Mesenchymal stem cell (in vitro differentiated cells and primary cell): Measurements from ENCODE around the gene SLC46A1. TPM values are rescaled to one million over a fixed set of nuclear protein-coding genes. Genes with fewer than 3 reads are reported as not detected.

Experiments
- DNase-seq: peaks from one replicate; pipeline ENCODE4 v3.0.0-alpha.2; 2013
- H2AFZ ChIP-seq: one replicate; pipeline ENCODE4 v1.6.1; 2013; ENCODE audit warnings: low read depth, mild to moderate bottlenecking, control low read depth, inconsistent platforms, low read length, moderate library complexity
- H2AK5ac ChIP-seq: 2 replicates; pipeline ENCODE4 v1.6.1; 2013; ENCODE audit warnings: low read length, moderate library complexity, mild to moderate bottlenecking, inconsistent platforms; ENCODE audit not compliant: severe bottlenecking
- H2BK120ac ChIP-seq: one replicate; pipeline ENCODE4 v1.6.1; 2013; ENCODE audit warnings: low read depth, mild to moderate bottlenecking, inconsistent platforms, low read length, moderate library complexity
- H2BK12ac ChIP-seq, 2 experiments: one replicate each; pipeline ENCODE4 v1.6.1; 2013; ENCODE audit warnings: inconsistent platforms in 2 of 2, low read length in 2 of 2, mild to moderate bottlenecking in 2 of 2, moderate library complexity in 2 of 2, control low read depth in 1 of 2
- H2BK15ac ChIP-seq: one replicate; pipeline ENCODE4 v1.6.1; 2013; ENCODE audit warnings: mild to moderate bottlenecking, low read depth, inconsistent platforms; ENCODE audit not compliant: poor library complexity, severe bottlenecking
- H2BK5ac ChIP-seq: 2 replicates; pipeline ENCODE4 v1.6.1; 2013; ENCODE audit warnings: low read depth, mild to moderate bottlenecking, low read length, control low read depth, inconsistent platforms; ENCODE audit not compliant: poor library complexity, severe bottlenecking
- H3K14ac ChIP-seq, 2 experiments: one replicate each; pipeline ENCODE4 v1.6.1; 2013; ENCODE audit warnings: inconsistent platforms in 2 of 2, low read length in 2 of 2, control low read depth in 1 of 2, mild to moderate bottlenecking in 1 of 2, moderate library complexity in 1 of 2
- H3K18ac ChIP-seq, 2 experiments: one replicate each; pipeline ENCODE4 v1.6.1; 2013; ENCODE audit warnings: inconsistent platforms in 2 of 2, low read length in 2 of 2, control low read depth in 1 of 2, low read depth in 1 of 2, mild to moderate bottlenecking in 1 of 2
- H3K23ac ChIP-seq, 2 experiments: one replicate each; pipeline ENCODE4 v1.6.1; 2013; ENCODE audit warnings: inconsistent platforms in 2 of 2, low read length in 2 of 2, mild to moderate bottlenecking in 2 of 2, moderate library complexity in 2 of 2, control low read depth in 1 of 2
- H3K27ac ChIP-seq: 2 replicates; pipeline ENCODE4 v1.5.1; 2013; ENCODE audit warnings: mild to moderate bottlenecking, moderate library complexity, low read length, control low read depth, inconsistent platforms; ENCODE audit not compliant: poor library complexity, severe bottlenecking
- H3K27me3 ChIP-seq, 2 experiments: 2 replicates each; pipeline versions ENCODE4 v1.6.1 to v1.7.0; 2013; ENCODE audit warnings: low read length in 2 of 2, mild to moderate bottlenecking in 2 of 2, moderate library complexity in 2 of 2, control low read depth in 1 of 2, inconsistent platforms in 1 of 2; ENCODE audit not compliant: control insufficient read depth in 1 of 2, insufficient read depth in 1 of 2
- H3K36me3 ChIP-seq, 2 experiments: 2 replicates each; pipeline versions ENCODE4 v1.6.1 to v1.7.0; 2013; ENCODE audit warnings: low read length in 2 of 2, control low read depth in 1 of 2, inconsistent platforms in 1 of 2, low read depth in 1 of 2, mild to moderate bottlenecking in 1 of 2; ENCODE audit not compliant: insufficient read depth in 2 of 2, control insufficient read depth in 1 of 2
- H3K4ac ChIP-seq, 2 experiments: one replicate each; pipeline ENCODE4 v1.6.1; 2013; ENCODE audit warnings: inconsistent platforms in 2 of 2, low read length in 2 of 2, mild to moderate bottlenecking in 2 of 2, moderate library complexity in 2 of 2, control low read depth in 1 of 2, low read depth in 1 of 2
- H3K4me1 ChIP-seq: 2 replicates; pipeline ENCODE4 v1.6.1; 2013; ENCODE audit warnings: low read depth, low read length, control low read depth; ENCODE audit not compliant: control insufficient read depth, insufficient read depth
- H3K4me2 ChIP-seq: 2 replicates; pipeline ENCODE4 v1.6.1; 2013; ENCODE audit warnings: low read length, mild to moderate bottlenecking, inconsistent platforms; ENCODE audit not compliant: poor library complexity, severe bottlenecking
- H3K4me3 ChIP-seq, 2 experiments: 2 replicates each; pipeline versions ENCODE4 v1.5.1 to v1.7.0; 2013; ENCODE audit warnings: low read length in 2 of 2, mild to moderate bottlenecking in 2 of 2, control low read depth in 1 of 2, low read depth in 1 of 2; ENCODE audit not compliant: insufficient read depth in 1 of 2
- H3K79me1 ChIP-seq: replicated peaks from 2 replicates; pipeline ENCODE4 v1.6.1; 2013; ENCODE audit warnings: mild to moderate bottlenecking, control low read depth, low read length, inconsistent platforms; ENCODE audit not compliant: poor library complexity, severe bottlenecking
- H3K9ac ChIP-seq: 2 replicates; pipeline ENCODE4 v1.7.0; 2013; ENCODE audit warnings: mild to moderate bottlenecking, low read length, moderate library complexity
- H3K9me3 ChIP-seq: 2 replicates; pipeline ENCODE4 v1.7.0; 2013; ENCODE audit warnings: mild to moderate bottlenecking, low read length; ENCODE audit not compliant: control insufficient read depth
- H4K8ac ChIP-seq: one replicate; pipeline ENCODE4 v1.6.1; 2013; ENCODE audit warnings: inconsistent platforms, mild to moderate bottlenecking, low read length, moderate library complexity
- H4K91ac ChIP-seq: one replicate; pipeline ENCODE4 v1.6.1; 2013; ENCODE audit warnings: mild to moderate bottlenecking, low read length, inconsistent platforms
- WGBS: methylation state at CpG from one replicate; pipeline ENCODE4 v1.1.7; 2013; ENCODE audit warnings: mixed read lengths; 5-methylcytosine and 5-hydroxymethylcytosine counted together
- polyA plus RNA-seq, 2 experiments: library from polyadenylated mRNA; stranded (reverse); fragments of 200-250 nt; gene quantifications; one replicate each; pipeline ENCODE4 v1.2.3, GENCODE V29; 2013

Gene SLC46A1
- 3.4 TPM for polyA plus RNA-seq (2013, experiment 1 of 2)
- polyA plus RNA-seq (2013, experiment 2 of 2) = 3.4 TPM

DNA sequence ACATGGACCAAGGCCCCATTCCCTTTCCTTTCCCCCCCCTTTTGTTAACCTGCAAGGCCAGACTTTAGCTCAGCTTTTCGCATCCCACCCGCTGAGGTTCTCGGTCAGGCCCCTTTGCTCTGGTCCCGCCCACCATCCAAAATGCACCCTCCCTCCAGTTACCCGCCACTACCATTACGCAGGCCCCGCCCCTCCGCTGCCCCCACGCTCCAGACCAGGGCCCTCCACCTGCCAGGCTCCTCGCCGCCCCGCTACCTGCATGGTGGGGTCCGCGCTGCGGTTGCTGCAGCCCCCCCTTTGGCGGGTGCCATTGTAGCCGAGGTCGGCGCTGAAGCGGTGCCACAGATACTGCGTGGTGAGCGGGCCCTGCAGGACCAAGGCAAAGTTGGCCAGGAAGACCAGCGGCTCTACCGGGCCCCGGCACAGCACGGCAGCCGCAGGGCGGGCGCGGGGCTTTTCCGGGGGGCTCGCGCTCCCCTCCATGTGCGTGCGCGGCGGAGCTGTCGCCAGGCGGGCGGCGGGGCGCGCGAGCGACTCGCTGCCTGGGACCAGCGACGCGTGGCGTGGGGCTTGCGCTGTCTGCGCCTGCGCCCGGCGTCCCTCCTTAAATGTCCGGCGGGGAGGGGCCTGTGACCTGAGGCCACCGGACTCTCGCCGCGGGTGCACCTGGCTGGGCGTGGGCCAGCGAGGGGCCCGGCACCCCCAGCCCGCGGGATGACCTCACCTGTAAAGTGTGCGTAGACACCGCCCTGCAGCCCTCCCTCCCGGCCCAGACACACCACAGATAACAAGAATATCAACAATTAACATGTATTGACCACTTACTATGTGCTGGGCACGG, at the start of gene SLC46A1:
SLC46A1 (minus strand) TSS at position 581 of the 841 bp plus-strand sequence; CDS start at position 483, 98 bp downstream.
- Histone ChIP-seq H3K4me3 (peak within 1 kb of the TSS; percentile 64 to 84), H3K36me3 (peaks cover 6 to 26% of the 10 kb centered on the region in 2 experiments), H2BK5ac (no peak within 1 kb of the TSS), H3K9me3 (no peaks in the 10 kb centered on the region), H3K14ac (no peak within 1 kb of the TSS), H3K27ac (no peak within 1 kb of the TSS), H3K23ac (peak within 1 kb of the TSS in 1 of 2 experiments; percentile 23), H4K91ac (peak within 1 kb of the TSS; percentile 44), H3K9ac (peak within 1 kb of the TSS; percentile 88), H3K27me3 (peaks cover 8 to 11% of the 10 kb centered on the region in 2 experiments), H3K4me2 (peak within 1 kb of the TSS; percentile 86), H2AFZ (peak within 1 kb of the TSS; percentile 47), H2BK12ac (no peak within 1 kb of the TSS), H2AK5ac (no peak within 1 kb of the TSS), H3K4ac (peak within 1 kb of the TSS in 1 of 2 experiments; percentile 20), H2BK120ac (no peak within 1 kb of the TSS), H3K4me1 (peaks cover 18% of the 10 kb centered on the region), H2BK15ac (no peak within 1 kb of the TSS), H3K79me1 (no peaks in the 10 kb centered on the region), H3K18ac (peak within 1 kb of the TSS in 1 of 2 experiments; percentile 71), H4K8ac (peak within 1 kb of the TSS; percentile 10)
- peak; percentile 22 for DNase-seq
- 1% methylated on average over 63 of the region's 70 CpGs for WGBS

GRCh38 chr17:28449859-28450258, 43.8 kb upstream of the SLC46A1 start:
- no peak overlapping the region for H2AFZ ChIP-seq
- H3K9ac ChIP-seq = no peak overlapping the region
- no peak overlapping the region for H3K4me2 ChIP-seq
- H3K23ac ChIP-seq = no peak overlapping the region
- H4K91ac ChIP-seq = no peak overlapping the region
- H2BK12ac ChIP-seq = no peak overlapping the region
- no peak overlapping the region for H2BK15ac ChIP-seq
- no peak overlapping the region for H2BK5ac ChIP-seq
- H3K79me1 ChIP-seq = no peaks in the 10 kb centered on the region
- H4K8ac ChIP-seq = no peak overlapping the region
- H3K36me3 ChIP-seq = no peaks in the 10 kb centered on the region
- no peak overlapping the region for H3K4ac ChIP-seq
- H2BK120ac ChIP-seq = no peak overlapping the region
- H3K4me3 ChIP-seq = no peak overlapping the region
- no peaks in the 10 kb centered on the region for H3K4me1 ChIP-seq
- peaks cover 3 to 11% of the 10 kb centered on the region in 2 experiments for H3K27me3 ChIP-seq
- H3K14ac ChIP-seq = no peak overlapping the region
- H3K18ac ChIP-seq = no peak overlapping the region
- no peak overlapping the region for H2AK5ac ChIP-seq
- no peaks in the 10 kb centered on the region for H3K9me3 ChIP-seq
- no peak for DNase-seq
- WGBS = no CpG with 5 or more reads among the region's 1 CpG
- no peak overlapping the region for H3K27ac ChIP-seq

- no peaks in the 10 kb centered on the region for H3K9me3 ChIP-seq
- H3K18ac ChIP-seq = no peak overlapping the region
- H3K4me2 ChIP-seq = no peak overlapping the region
- no peak overlapping the region for H2BK12ac ChIP-seq
- H3K4me1 ChIP-seq = no peaks in the 10 kb centered on the region
- H2BK120ac ChIP-seq = no peak overlapping the region
- H2BK15ac ChIP-seq = no peak overlapping the region
- H2AFZ ChIP-seq = no peak overlapping the region
- H3K36me3 ChIP-seq = no peaks in the 10 kb centered on the region
- no peaks in the 10 kb centered on the region for H3K79me1 ChIP-seq
- H3K4ac ChIP-seq = no peak overlapping the region
- H2AK5ac ChIP-seq = no peak overlapping the region
- peaks cover 3 to 14% of the 10 kb centered on the region in 2 experiments for H3K27me3 ChIP-seq
- H3K9ac ChIP-seq = no peak overlapping the region
- H3K23ac ChIP-seq = no peak overlapping the region
- no peak for DNase-seq
- no peak overlapping the region for H4K91ac ChIP-seq
- H2BK5ac ChIP-seq = no peak overlapping the region
- H4K8ac ChIP-seq = peak overlapping the region; percentile 50
- H3K27ac ChIP-seq = no peak overlapping the region
- H3K14ac ChIP-seq = no peak overlapping the region
- 61% methylated on average over 5 of the region's 5 CpGs for WGBS
- H3K4me3 ChIP-seq = no peak overlapping the region
These were observed 41.4 kb upstream of the SLC46A1 start for GRCh38 chr17:28447396-28447760.

GRCh38 chr17:28446716-28447395, 40.8 kb upstream of the SLC46A1 start:
- no peak overlapping the region for H2BK12ac ChIP-seq
- no peak overlapping the region for H3K4me2 ChIP-seq
- H3K4me3 ChIP-seq = no peak overlapping the region
- no peak overlapping the region for H3K4ac ChIP-seq
- 82% methylated on average over 7 of the region's 8 CpGs for WGBS
- H4K8ac ChIP-seq = no peak overlapping the region
- H3K14ac ChIP-seq = no peak overlapping the region
- H2BK5ac ChIP-seq = no peak overlapping the region
- H2BK120ac ChIP-seq = no peak overlapping the region
- no peak overlapping the region for H3K23ac ChIP-seq
- H3K9ac ChIP-seq = no peak overlapping the region
- H3K18ac ChIP-seq = no peak overlapping the region
- no peak overlapping the region for H2AK5ac ChIP-seq
- no peaks in the 10 kb centered on the region for H3K36me3 ChIP-seq
- no peak overlapping the region for H3K27ac ChIP-seq
- H3K27me3 ChIP-seq = peaks cover 3 to 17% of the 10 kb centered on the region in 2 experiments
- H2BK15ac ChIP-seq = no peak overlapping the region
- no peaks in the 10 kb centered on the region for H3K4me1 ChIP-seq
- no peaks in the 10 kb centered on the region for H3K79me1 ChIP-seq
- H4K91ac ChIP-seq = no peak overlapping the region
- no peak for DNase-seq
- H2AFZ ChIP-seq = no peak overlapping the region
- no peaks in the 10 kb centered on the region for H3K9me3 ChIP-seq
